Measurements from ENCODE around the gene CHD5. TPM values are rescaled to one million over a fixed set of nuclear protein-coding genes. Genes with fewer than 3 reads are reported as not detected.
A peak's percentile ranks its signal among the peaks of the same experiment; 100 is the strongest.

CHD5 gene
- total and polyA plus RNA-seq, 12 donors = 0.01 to 0.78 (median 0.17) TPM

- ATAC-seq (no peak), DNase-seq (peak in 1 of 2 donors; percentile 6)
- Histone ChIP-seq H3K27me3 (peaks cover 0 to 46% (median 26%) of the 10 kb centered on the region in 7 donors), H3K4me3 (no peak overlapping the region), H3K27ac (no peak overlapping the region), H3K4me1 (peaks cover 0 to 8% (median 4%) of the 10 kb centered on the region in 9 donors), H3K9me3 (peaks cover 0 to 18% (median 0%) of the 10 kb centered on the region in 11 donors), H3K36me3 (no peaks in the 10 kb centered on the region)
- WGBS, 2 donors = 80 to 83% methylated on average over 11 of the region's 11 CpGs
- TF ChIP-seq CTCF (IDR thresholded peaks at IDR 0.05) = no peak
- intact Hi-C loops (cut with DNase I) = no loop called here
Measured at GRCh38 chr1:6130036-6130435, 50.1 kb downstream of the CHD5 start.

GRCh38 chr1:6129313-6129712 lies 50.8 kb downstream of the CHD5 start:
- H3K4me1 ChIP-seq = peaks cover 0 to 8% (median 4%) of the 10 kb centered on the region in 9 donors
- no peak for TF ChIP-seq CTCF (IDR thresholded peaks at IDR 0.05)
- intact Hi-C loops (cut with DNase I) = no loop called here
- no peak for ATAC-seq
- peaks cover 0 to 46% (median 27%) of the 10 kb centered on the region in 7 donors for H3K27me3 ChIP-seq
- H3K27ac ChIP-seq = no peak overlapping the region
- H3K4me3 ChIP-seq = no peak overlapping the region
- DNase-seq = no peak
- peaks cover 0 to 18% (median 0%) of the 10 kb centered on the region in 11 donors for H3K9me3 ChIP-seq
- WGBS, 2 donors = 80 to 88% methylated on average over 9 of the region's 9 CpGs
- H3K36me3 ChIP-seq = no peaks in the 10 kb centered on the region

DNA sequence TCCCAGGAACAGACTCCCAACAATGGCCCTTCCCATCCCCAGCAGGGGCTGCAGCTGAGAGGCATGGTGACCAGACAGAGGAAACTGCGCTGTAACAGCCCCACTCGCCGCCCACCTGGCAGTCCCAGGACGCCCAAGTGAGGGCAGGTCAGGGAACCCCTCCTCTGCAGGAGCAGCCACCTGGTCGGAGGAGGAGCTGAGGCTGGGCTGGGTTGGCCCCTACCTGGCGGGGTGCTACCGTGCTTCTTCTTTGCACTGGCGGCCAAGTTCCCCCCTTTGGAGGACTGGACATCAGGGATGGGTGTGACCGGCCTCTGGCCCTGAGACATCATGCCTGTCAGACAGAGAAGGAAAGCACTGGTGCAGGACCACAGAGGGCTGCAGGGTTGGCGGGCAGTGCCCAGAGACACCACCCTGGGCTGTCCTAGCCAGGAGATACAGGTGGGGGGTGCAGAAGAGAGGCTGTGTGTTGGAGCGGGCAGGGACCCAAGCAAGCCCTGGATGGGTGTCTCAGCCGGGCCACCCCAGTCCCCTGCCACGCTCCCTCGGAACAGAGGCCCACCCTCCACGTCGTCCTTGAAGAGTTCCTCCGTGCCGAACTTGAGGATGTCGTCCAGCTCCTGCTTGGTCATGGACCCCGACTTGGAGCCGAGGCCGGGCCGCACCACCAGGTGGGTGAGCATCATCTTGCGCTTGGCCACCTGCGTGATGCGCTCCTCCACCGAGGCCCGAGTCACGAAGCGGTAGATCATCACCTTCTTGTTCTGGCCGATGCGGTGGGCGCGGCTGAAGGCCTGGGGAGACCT lies 51.6 kb downstream of the CHD5 start:
- ATAC-seq = no peak
- H3K4me3 ChIP-seq = no peak overlapping the region
- peaks cover 0 to 18% (median 0%) of the 10 kb centered on the region in 11 donors for H3K9me3 ChIP-seq
- no peak overlapping the region for H3K27ac ChIP-seq
- intact Hi-C loops (cut with DNase I) = no loop called here
- peaks cover 0 to 8% (median 4%) of the 10 kb centered on the region in 9 donors for H3K4me1 ChIP-seq
- WGBS, 2 donors = 93 to 94% methylated on average over 34 of the region's 34 CpGs
- H3K36me3 ChIP-seq = no peaks in the 10 kb centered on the region
- H3K27me3 ChIP-seq = peaks cover 0 to 47% (median 28%) of the 10 kb centered on the region in 7 donors
- no peak for TF ChIP-seq CTCF (IDR thresholded peaks at IDR 0.05)
- DNase-seq = peak in 1 of 2 donors; percentile 18

GRCh38 chr1:6127587-6128163 lies 52.4 kb downstream of the CHD5 start:
- Histone ChIP-seq H3K27ac (no peak overlapping the region), H3K4me1 (peaks cover 0 to 8% (median 4%) of the 10 kb centered on the region in 9 donors), H3K27me3 (peaks cover 0 to 47% (median 23%) of the 10 kb centered on the region in 7 donors), H3K36me3 (no peaks in the 10 kb centered on the region), H3K4me3 (peak overlapping the region in 3 of 10 donors; percentile 14 to 25 (median 18)), H3K9me3 (peaks cover 0 to 13% (median 0%) of the 10 kb centered on the region in 11 donors)
- DNase-seq = peak; percentile 61 to 83
- WGBS, 2 donors = 14 to 25% methylated on average over 32 to 39 of the region's 41 CpGs
- peak; percentile 80 to 91 (median 86) for ATAC-seq
- intact Hi-C loops (cut with DNase I) = no loop called here
- no peak for TF ChIP-seq CTCF (IDR thresholded peaks at IDR 0.05)
